HCT116 (cell line): ENCODE measurements around the gene TMEM51. TPM values are rescaled to one million over a fixed set of nuclear protein-coding genes. Genes with fewer than 3 reads are reported as not detected.

Source experiments
- ATAC-seq: fragments of 200-7000 bp; cut with Tn5 transposase; 2 replicates; pipeline ENCODE4 v1.9.1; 2020; ENCODE audit warnings: mild to moderate bottlenecking, moderate library complexity
- BruUV-seq: library from RNA; stranded (reverse); fragments of 400-500 nt; replicated peaks from 2 replicates; lab custom pipeline; 2021; lab: Mats Ljungman, UMichigan
- CTCF ChIA-PET: fragments of 300-600 bp; sonication (Branson Sonifier 250); formaldehyde crosslinking; loops from one replicate; lab custom pipeline; 2021; ENCODE audit warnings: antibody characterized with exemption; lab: Charles Lee
- POLR2A ChIA-PET: fragments of 300-600, 350-600 bp; sonication (Branson Sonifier 250); formaldehyde crosslinking; loops from one replicate; lab custom pipeline; 2021; ENCODE audit warnings: antibody characterized with exemption; lab: Charles Lee
- RAD21 ChIA-PET, 2 experiments: fragments of 300-600 bp; sonication (Branson Sonifier 250); formaldehyde crosslinking; loops; one replicate each; lab custom pipeline; 2023; ENCODE audit warnings: low total read pairs in 2 of 2; ENCODE audit not compliant: uncharacterized antibody in 2 of 2, unreplicated experiment in 2 of 2, low non-redundant PET in 1 of 2; lab: Charles Lee
- DNase-seq: peaks from one replicate; pipeline ENCODE4 v3.0.0-alpha.2; 2010; ENCODE audit warnings: low read depth, low spot score
- H2AFZ ChIP-seq: fragments of 200-600 bp; shearing (Covaris generic), sonication (generic); 2 replicates; pipeline ENCODE4 v1.6.1; 2017; ENCODE audit warnings: low read depth, mixed run types, mixed read lengths, antibody characterized with exemption, low read length; ENCODE audit not compliant: poor library complexity, severe bottlenecking
- H3K27ac ChIP-seq: 2 replicates; pipeline ENCODE4 v1.5.1; 2012; ENCODE audit warnings: low read depth, low read length
- H3K27me3 ChIP-seq: fragments of 200-600 bp; sonication (generic); 2 replicates; pipeline ENCODE4 v1.6.1; 2016; ENCODE audit warnings: mixed run types, low read length, mixed read lengths; ENCODE audit not compliant: insufficient read depth
- H3K36me3 ChIP-seq, 2 experiments: fragments of 200-500 bp in 1 of 2; fragments of 200-600 bp in 1 of 2; sonication (Bioruptor generic) in 1 of 2; sonication (generic) in 1 of 2; 2 replicates each; pipeline versions ENCODE4 v1.5.1 to v1.6.1; 2014 to 2016; ENCODE audit warnings: low read length in 2 of 2, inconsistent platforms in 1 of 2, mixed read lengths in 1 of 2, mixed run types in 1 of 2; ENCODE audit not compliant: insufficient read depth in 2 of 2, control insufficient read depth in 1 of 2
- H3K4me1 ChIP-seq, 2 experiments: fragments of 200-600 bp in 1 of 2; sonication (generic) in 1 of 2; 2 replicates each; pipeline versions ENCODE4 v1.5.1 to v1.6.1; 2012 to 2017; ENCODE audit warnings: low read length in 2 of 2, inconsistent platforms in 1 of 2, mild to moderate bottlenecking in 1 of 2, mixed read lengths in 1 of 2, mixed run types in 1 of 2, moderate library complexity in 1 of 2; ENCODE audit not compliant: insufficient read depth in 2 of 2, control insufficient read depth in 1 of 2
- H3K4me2 ChIP-seq: fragments of 200-600 bp; sonication (generic); 2 replicates; pipeline ENCODE4 v1.6.1; 2017; ENCODE audit warnings: mixed run types, low read length, mixed read lengths
- H3K4me3 ChIP-seq, 2 experiments: fragments of 200-600 bp in 1 of 2; sonication (generic) in 1 of 2; replicated peaks in 1 of 2; 2 replicates each; pipeline ENCODE4 v1.5.1; 2011 to 2016; ENCODE audit warnings: low read length in 2 of 2, control low read depth in 1 of 2, low read depth in 1 of 2, mild to moderate bottlenecking in 1 of 2, mixed read lengths in 1 of 2, mixed run types in 1 of 2
- H3K79me2 ChIP-seq: fragments of 200-600 bp; sonication (generic); 2 replicates; pipeline ENCODE4 v1.6.1; 2017; ENCODE audit warnings: mild to moderate bottlenecking, mixed run types, low read length, moderate library complexity, mixed read lengths; ENCODE audit not compliant: insufficient read depth
- H3K9ac ChIP-seq: fragments of 200-600 bp; sonication (generic); 2 replicates; pipeline ENCODE4 v1.6.1; 2016; ENCODE audit warnings: low read length, mixed read lengths
- H3K9me2 ChIP-seq: fragments of 200-600 bp; sonication (generic), shearing (Covaris generic); 2 replicates; pipeline ENCODE4 v1.6.1; 2017; ENCODE audit warnings: mixed run types, mild to moderate bottlenecking, moderate library complexity; ENCODE audit not compliant: insufficient read depth
- H3K9me3 ChIP-seq, 2 experiments: fragments of 200-500 bp in 1 of 2; fragments of 200-600 bp in 1 of 2; sonication (Bioruptor generic) in 1 of 2; sonication (generic) in 1 of 2; 2 replicates each; pipeline ENCODE4 v1.6.1; 2014 to 2017; ENCODE audit warnings: low read length in 2 of 2, mixed read lengths in 2 of 2, inconsistent platforms in 1 of 2, low read depth in 1 of 2, mild to moderate bottlenecking in 1 of 2, mixed run types in 1 of 2, moderate library complexity in 1 of 2; ENCODE audit not compliant: control insufficient read depth in 1 of 2, insufficient read depth in 1 of 2
- H4K20me1 ChIP-seq: fragments of 200-600 bp; sonication (generic), shearing (Covaris generic); 2 replicates; pipeline ENCODE4 v1.6.1; 2017; ENCODE audit warnings: mixed run types, mild to moderate bottlenecking, moderate library complexity; ENCODE audit not compliant: insufficient read depth
- CBX3 ChIP-seq: IDR thresholded peaks from 2 replicates; pipeline ENCODE4 v1.6.1; 2012; ENCODE audit warnings: low read depth
- CEBPB ChIP-seq: IDR thresholded peaks from 2 replicates; pipeline ENCODE4 v1.6.1; 2012; ENCODE audit warnings: low read depth
- CTCF ChIP-seq, 3 experiments: fragments of 200-600 bp in 1 of 3; sonication (generic) in 1 of 3; IDR thresholded peaks in 2 of 3; conservative IDR thresholded peaks in 1 of 3; 2 replicates each; pipeline ENCODE4 v1.5.1; 2012 to 2017; ENCODE audit warnings: low read depth in 2 of 3, low read length in 2 of 3, antibody characterized with exemption in 1 of 3, borderline replicate concordance in 1 of 3, control low read depth in 1 of 3, mild to moderate bottlenecking in 1 of 3, mixed read lengths in 1 of 3, mixed run types in 1 of 3, moderate library complexity in 1 of 3; ENCODE audit not compliant: insufficient read depth in 1 of 3
- EGR1 ChIP-seq: IDR thresholded peaks from 2 replicates; pipeline ENCODE4 v1.6.1; 2012; ENCODE audit warnings: low read depth
- FOSL1 ChIP-seq: IDR thresholded peaks from 2 replicates; pipeline ENCODE4 v1.6.1; 2012; ENCODE audit warnings: low read depth
- JUND ChIP-seq: IDR thresholded peaks from 2 replicates; pipeline ENCODE4 v1.6.1; 2012
- MAX ChIP-seq: IDR thresholded peaks from 2 replicates; pipeline ENCODE4 v1.6.1; 2012
- RAD21 ChIP-seq: IDR thresholded peaks from 2 replicates; pipeline ENCODE4 v1.6.1; 2012; ENCODE audit warnings: low read depth, mild to moderate bottlenecking
- SIN3A ChIP-seq: IDR thresholded peaks from 2 replicates; pipeline ENCODE4 v1.6.1; 2012; ENCODE audit warnings: low read depth
- SP1 ChIP-seq: IDR thresholded peaks from 2 replicates; pipeline ENCODE4 v1.6.1; 2012; ENCODE audit warnings: low read depth
- SRF ChIP-seq: IDR thresholded peaks from 2 replicates; pipeline ENCODE4 v1.6.1; 2012; ENCODE audit warnings: low read depth
- TCF7L2 ChIP-seq: IDR thresholded peaks from 2 replicates; pipeline ENCODE4 v1.7.0; 2011; ENCODE audit warnings: borderline replicate concordance, inconsistent platforms; ENCODE audit not compliant: insufficient read depth, insufficient read length; ENCODE audit errors: extremely low read depth
- ZBTB33 ChIP-seq: IDR thresholded peaks from 2 replicates; pipeline ENCODE4 v1.6.1; 2011; ENCODE audit warnings: mild to moderate bottlenecking, low read length, moderate library complexity; ENCODE audit not compliant: insufficient replicate concordance; ENCODE audit errors: extremely low read depth
- ZFX ChIP-seq: fragments of 450-650 bp; IDR thresholded peaks from 2 replicates; pipeline ENCODE4 v1.6.1; 2017
- ZNF274 ChIP-seq: fragments of 200-500 bp; sonication (Bioruptor generic); IDR thresholded peaks from 2 replicates; pipeline ENCODE4 v1.6.1; 2014; ENCODE audit warnings: mild to moderate bottlenecking, low read depth, low read length, inconsistent platforms
- intact Hi-C: fragments of 100-400 bp; cut with micrococcal nuclease; formaldehyde crosslinking; loops from 2 replicates; pipeline ENCODE4 v1.10.0; 2022
- total RNA-seq: library from RNA; stranded (reverse); gene quantifications from one replicate; pipeline ENCODE4 v1.2.1, GENCODE V29; 2021; ENCODE audit not compliant: unreplicated experiment
- TF ChIP-seq, protein P1 (sequence below): IDR thresholded peaks from 2 replicates; pipeline ENCODE4 v1.6.1; 2012
- TF ChIP-seq, protein P2 (sequence below): IDR thresholded peaks from 2 replicates; pipeline ENCODE4 v1.6.1; 2012; ENCODE audit warnings: low read depth

TMEM51 gene
- total RNA-seq, 1 experiment from 2014 or later: 16.6 TPM

DNA sequence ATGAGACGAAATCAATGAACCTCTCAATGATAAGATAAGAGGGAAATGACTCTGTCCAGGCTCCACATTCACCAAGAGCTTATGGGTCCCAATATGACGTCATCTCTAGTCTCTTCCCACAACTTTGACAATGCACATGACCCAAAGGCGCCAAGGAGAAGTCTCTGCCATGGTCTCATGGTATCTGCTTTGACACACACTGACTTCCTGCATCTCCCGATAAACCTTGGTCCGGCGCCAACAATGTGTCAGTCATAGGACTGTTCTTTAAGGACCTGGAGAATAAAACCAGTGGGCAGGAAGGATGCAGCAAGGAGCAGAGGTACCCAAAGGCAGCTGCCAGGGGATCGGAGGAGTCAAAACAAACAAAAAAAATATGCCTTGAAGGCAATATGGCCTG lies 46.9 kb upstream of the TMEM51 start:
- POLR2A ChIA-PET: no interaction called here
- Histone ChIP-seq H3K4me2 (no peak overlapping the region), H3K27ac (no peak overlapping the region), H3K9ac (no peak overlapping the region), H4K20me1 (no peaks in the 10 kb centered on the region), H3K4me3 (no peak overlapping the region), H2AFZ (no peak overlapping the region), H3K4me1 (no peaks in the 10 kb centered on the region), H3K9me2 (no peaks in the 10 kb centered on the region), H3K27me3 (peaks cover 2% of the 10 kb centered on the region; the same call in 1 of the 2 replicates), H3K9me3 (peaks cover 3 to 7% of the 10 kb centered on the region in 2 experiments; a peak in 1 of 4 replicates), H3K36me3 (no peaks in the 10 kb centered on the region), H3K79me2 (no peaks in the 10 kb centered on the region)
- DNase-seq: no peak
- no peak for ATAC-seq
- CTCF ChIA-PET: no interaction called here
- RAD21 ChIA-PET: no interaction called here
- no peak for TF ChIP-seq SP1
- no peak for TF ChIP-seq JUND
- TF ChIP-seq ZNF274: no peak
- no peak for TF ChIP-seq RAD21
- no peak for TF ChIP-seq CEBPB
- no peak for TF ChIP-seq TCF7L2
- TF ChIP-seq, protein P1, sequence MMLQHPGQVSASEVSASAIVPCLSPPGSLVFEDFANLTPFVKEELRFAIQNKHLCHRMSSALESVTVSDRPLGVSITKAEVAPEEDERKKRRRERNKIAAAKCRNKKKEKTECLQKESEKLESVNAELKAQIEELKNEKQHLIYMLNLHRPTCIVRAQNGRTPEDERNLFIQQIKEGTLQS: no peak
- TF ChIP-seq CBX3: no peak
- no peak for TF ChIP-seq SIN3A
- no peak for TF ChIP-seq SRF
- TF ChIP-seq MAX: no peak
- no peak for TF ChIP-seq FOSL1
- no peak for TF ChIP-seq ZFX
- no peak for TF ChIP-seq CTCF (IDR thresholded peaks at IDR 0.05 in 2 of 3, conservative IDR thresholded peaks at IDR 0.05 in 1 of 3; ENCODE audit: borderline replicate concordance in 1 of 3, insufficient read depth in 1 of 3, low read depth in 2 of 3, low read length in 2 of 3)
- no peak for TF ChIP-seq EGR1
- TF ChIP-seq, protein P2, sequence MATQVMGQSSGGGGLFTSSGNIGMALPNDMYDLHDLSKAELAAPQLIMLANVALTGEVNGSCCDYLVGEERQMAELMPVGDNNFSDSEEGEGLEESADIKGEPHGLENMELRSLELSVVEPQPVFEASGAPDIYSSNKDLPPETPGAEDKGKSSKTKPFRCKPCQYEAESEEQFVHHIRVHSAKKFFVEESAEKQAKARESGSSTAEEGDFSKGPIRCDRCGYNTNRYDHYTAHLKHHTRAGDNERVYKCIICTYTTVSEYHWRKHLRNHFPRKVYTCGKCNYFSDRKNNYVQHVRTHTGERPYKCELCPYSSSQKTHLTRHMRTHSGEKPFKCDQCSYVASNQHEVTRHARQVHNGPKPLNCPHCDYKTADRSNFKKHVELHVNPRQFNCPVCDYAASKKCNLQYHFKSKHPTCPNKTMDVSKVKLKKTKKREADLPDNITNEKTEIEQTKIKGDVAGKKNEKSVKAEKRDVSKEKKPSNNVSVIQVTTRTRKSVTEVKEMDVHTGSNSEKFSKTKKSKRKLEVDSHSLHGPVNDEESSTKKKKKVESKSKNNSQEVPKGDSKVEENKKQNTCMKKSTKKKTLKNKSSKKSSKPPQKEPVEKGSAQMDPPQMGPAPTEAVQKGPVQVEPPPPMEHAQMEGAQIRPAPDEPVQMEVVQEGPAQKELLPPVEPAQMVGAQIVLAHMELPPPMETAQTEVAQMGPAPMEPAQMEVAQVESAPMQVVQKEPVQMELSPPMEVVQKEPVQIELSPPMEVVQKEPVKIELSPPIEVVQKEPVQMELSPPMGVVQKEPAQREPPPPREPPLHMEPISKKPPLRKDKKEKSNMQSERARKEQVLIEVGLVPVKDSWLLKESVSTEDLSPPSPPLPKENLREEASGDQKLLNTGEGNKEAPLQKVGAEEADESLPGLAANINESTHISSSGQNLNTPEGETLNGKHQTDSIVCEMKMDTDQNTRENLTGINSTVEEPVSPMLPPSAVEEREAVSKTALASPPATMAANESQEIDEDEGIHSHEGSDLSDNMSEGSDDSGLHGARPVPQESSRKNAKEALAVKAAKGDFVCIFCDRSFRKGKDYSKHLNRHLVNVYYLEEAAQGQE: no peak
- TF ChIP-seq ZBTB33: no peak
- intact Hi-C loops: loop anchor here (10.0 kb wide), 2 partner anchors 332 to 542 kb away; no protein-coding TSS in a partner anchor
- BruUV-seq: no TSS peak
